GM12874 (cell line): ENCODE data around the gene FMR1NB.

Source experiments
- TF ChIP-seq, protein P1 (sequence below): IDR thresholded peaks from 2 replicates; pipeline ENCODE4 v1.5.1; 2011; ENCODE audit warnings: low read depth, mild to moderate bottlenecking, control low read depth, low read length, moderate library complexity; ENCODE audit not compliant: insufficient read depth

The FMR1NB gene

DNA sequence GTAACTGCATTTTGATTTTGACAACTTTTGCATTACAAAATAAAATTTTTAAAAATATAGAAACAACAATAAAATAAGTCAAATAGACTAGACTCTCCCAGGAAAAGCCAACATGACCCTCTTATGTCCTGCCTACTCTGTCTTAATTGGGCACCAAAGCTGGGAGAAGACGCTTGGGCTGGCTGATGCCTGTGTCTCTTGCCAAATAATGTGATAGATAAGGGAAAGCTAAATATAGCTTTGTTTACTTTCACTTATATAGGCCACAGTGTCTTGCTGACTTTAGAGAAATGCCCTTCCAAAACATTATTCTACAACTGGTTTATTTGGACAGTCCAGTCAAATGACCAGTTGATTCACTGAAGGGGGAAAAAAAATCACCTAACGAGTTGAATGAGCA lies 54.2 kb downstream of the FMR1NB start:
- TF ChIP-seq, protein P1, sequence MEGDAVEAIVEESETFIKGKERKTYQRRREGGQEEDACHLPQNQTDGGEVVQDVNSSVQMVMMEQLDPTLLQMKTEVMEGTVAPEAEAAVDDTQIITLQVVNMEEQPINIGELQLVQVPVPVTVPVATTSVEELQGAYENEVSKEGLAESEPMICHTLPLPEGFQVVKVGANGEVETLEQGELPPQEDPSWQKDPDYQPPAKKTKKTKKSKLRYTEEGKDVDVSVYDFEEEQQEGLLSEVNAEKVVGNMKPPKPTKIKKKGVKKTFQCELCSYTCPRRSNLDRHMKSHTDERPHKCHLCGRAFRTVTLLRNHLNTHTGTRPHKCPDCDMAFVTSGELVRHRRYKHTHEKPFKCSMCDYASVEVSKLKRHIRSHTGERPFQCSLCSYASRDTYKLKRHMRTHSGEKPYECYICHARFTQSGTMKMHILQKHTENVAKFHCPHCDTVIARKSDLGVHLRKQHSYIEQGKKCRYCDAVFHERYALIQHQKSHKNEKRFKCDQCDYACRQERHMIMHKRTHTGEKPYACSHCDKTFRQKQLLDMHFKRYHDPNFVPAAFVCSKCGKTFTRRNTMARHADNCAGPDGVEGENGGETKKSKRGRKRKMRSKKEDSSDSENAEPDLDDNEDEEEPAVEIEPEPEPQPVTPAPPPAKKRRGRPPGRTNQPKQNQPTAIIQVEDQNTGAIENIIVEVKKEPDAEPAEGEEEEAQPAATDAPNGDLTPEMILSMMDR: no peak

DNA sequence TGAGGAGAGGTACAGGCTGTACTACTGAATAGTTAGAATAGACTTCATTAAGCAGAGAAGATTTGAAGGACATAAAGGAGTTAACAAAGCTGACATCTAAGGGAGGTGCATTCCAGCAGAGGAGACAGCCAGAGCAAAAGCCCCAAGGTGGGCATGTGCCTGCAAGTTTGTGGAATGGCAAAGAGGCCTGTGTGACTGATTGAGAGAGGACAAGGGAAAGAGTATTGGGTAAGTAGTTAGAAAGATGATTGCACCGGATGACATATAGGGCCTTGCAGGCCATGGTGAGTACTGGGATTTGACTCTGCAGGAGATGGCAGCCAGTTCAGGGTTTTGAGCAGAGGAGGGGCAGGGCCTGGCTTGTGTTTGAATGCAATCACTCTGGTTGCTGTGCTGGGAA lies 55.9 kb downstream of the FMR1NB start:
- TF ChIP-seq, protein P1: no peak

DNA sequence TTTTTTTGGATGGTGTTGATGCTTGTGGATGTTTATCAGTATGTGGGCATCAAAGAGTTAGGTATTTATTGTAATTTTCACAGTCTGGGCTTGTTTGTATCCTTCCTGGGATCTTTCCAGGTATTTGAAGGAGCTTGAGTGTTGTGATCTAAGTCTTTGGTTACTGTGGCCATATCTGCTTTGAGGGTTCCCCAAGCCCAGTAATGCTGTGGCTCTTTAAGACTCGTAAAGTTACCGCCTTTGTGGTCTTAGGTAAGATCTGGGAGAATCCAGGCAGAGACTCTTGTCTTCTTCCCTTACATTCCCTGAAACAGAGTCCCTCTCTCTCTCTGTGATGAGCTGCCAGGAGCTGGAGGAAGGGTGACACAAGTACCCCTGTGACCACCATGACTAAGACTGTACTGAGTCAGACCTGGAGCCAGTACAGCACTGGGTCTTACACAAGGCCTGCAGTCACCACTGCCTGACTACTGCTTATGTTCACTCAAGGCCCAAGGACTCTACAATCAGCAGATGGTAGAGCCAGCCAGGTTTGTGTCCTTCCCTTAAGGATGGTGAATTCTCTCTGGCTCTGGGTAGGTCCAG lies 62.2 kb downstream of the FMR1NB start:
- TF ChIP-seq, protein P1: no peak

DNA sequence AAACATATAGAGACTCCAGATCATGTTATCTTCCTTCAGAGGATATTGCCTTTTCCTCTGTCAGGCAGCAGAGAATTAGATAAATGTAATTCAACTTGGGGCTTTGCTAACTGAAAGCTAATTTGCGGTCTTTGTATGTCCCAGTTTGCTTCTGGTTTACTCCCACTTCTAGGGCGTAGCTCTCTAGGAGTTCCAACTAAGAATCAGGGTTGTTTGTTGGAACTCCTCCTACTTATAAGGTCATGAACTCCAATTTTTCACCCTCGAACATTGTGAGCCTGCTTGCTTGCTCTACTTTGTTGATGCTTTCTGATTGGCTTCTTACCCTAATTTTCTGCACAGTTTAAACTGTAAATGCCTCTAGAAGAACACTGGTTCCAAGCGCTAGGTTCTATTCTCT lies 66.1 kb downstream of the FMR1NB start:
- TF ChIP-seq, protein P1: no peak

DNA sequence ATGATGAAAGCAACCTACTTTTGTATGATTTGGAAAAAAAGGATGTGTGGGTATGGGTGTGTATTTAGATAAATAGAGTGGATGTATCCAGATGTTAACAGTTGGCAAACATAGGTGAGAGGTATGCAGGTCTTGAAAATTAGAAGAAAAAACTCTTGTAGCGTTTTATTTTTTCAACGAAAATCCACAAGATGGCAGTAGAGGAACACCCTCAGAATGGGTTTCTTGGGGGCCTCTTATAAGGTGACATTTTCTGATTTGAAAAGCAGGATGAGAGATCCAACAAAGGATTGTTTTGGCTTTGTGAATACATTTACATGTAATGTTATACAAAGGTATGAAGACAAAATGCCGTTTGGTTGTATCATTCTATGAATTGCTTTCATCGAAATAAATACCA lies 68.3 kb downstream of the FMR1NB start:
- TF ChIP-seq, protein P1: peak; percentile 30; the same call in 1 of the 2 replicates

DNA sequence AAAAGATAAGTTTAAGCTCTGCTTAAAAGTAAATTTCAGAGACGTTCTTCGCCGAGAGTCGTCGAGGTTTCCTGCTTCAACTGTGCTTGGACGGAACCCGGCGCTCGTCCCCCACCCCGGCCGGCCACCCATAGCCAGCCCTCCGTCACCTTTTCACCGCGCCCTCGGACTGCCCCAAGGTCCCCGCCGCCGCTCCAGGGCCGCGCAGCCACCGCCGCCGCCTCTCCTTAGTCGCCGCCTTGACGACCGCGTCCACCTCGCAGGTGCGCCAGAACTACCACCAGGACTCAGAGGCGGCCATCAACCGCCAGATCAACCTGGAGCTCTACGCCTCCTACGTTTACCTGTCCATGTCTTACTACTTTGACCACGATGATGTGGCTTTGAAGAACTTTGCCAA lies 70.8 kb downstream of the FMR1NB start:
- TF ChIP-seq, protein P1: no peak

DNA sequence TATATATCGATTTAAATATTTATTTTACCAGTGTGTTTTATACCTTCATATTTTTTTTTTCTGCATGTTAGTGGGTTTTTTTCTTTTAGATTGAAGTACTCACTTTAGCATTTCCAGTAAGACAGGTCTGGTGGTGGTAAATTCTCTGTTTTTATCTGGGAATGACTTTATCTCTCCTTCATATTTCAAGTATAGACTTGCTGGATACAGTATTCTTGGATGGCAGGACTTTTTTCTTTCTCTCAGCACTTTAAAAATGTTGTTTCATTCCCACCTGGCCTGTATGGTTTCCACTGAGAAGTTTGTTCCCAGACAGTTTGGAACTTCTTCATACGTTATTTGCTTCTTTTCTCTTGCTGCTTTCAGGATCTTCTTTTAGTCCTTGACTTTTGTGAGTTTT lies 86.1 kb downstream of the FMR1NB start:
- TF ChIP-seq, protein P1: no peak
